MM.1S (cell line): ENCODE data around the gene BFSP1.
A peak's percentile ranks its signal among the peaks of the same experiment; 100 is the strongest.

Experiments used
- DNase-seq: peaks from one replicate; pipeline ENCODE4 v3.0.0-alpha.2; 2015
- H2AFZ ChIP-seq: fragments of 300-600 bp; sonication (generic); 2 replicates; pipeline ENCODE4 v1.6.0; 2016; ENCODE audit warnings: antibody characterized with exemption, low read length
- H3F3A ChIP-seq: fragments of 300-600 bp; sonication (generic); 2 replicates; pipeline ENCODE4 v1.6.1; 2016; ENCODE audit warnings: mild to moderate bottlenecking, antibody characterized with exemption, low read length, moderate library complexity, mixed read lengths; ENCODE audit not compliant: insufficient read depth
- H3K27ac ChIP-seq: fragments of 300-600 bp; sonication (generic); 2 replicates; pipeline ENCODE4 v1.5.1; 2016; ENCODE audit warnings: mild to moderate bottlenecking, low read length
- H3K27me3 ChIP-seq: fragments of 300-600 bp; sonication (generic); replicated peaks from 2 replicates; pipeline ENCODE4 v1.6.0; 2016; ENCODE audit warnings: low read length; ENCODE audit not compliant: insufficient read depth
- H3K36me3 ChIP-seq: fragments of 300-600 bp; sonication (generic); replicated peaks from 2 replicates; pipeline ENCODE4 v1.6.1; 2016; ENCODE audit warnings: mild to moderate bottlenecking, low read length, mixed read lengths; ENCODE audit not compliant: insufficient read depth
- H3K4me1 ChIP-seq: fragments of 300-600 bp; sonication (generic); 2 replicates; pipeline ENCODE4 v1.6.1; 2016; ENCODE audit warnings: low read length, mixed read lengths
- H3K4me2 ChIP-seq: fragments of 300-600 bp; sonication (generic); 2 replicates; pipeline ENCODE4 v1.6.0; 2016; ENCODE audit warnings: low read depth, low read length
- H3K4me3 ChIP-seq: fragments of 300-600 bp; sonication (generic); 2 replicates; pipeline ENCODE4 v1.5.1; 2016; ENCODE audit warnings: low read length, mixed read lengths
- H3K79me2 ChIP-seq: fragments of 300-600 bp; sonication (generic); 2 replicates; pipeline ENCODE4 v1.6.1; 2016; ENCODE audit warnings: mixed run types, low read length, mixed read lengths
- H3K9ac ChIP-seq: fragments of 300-600 bp; sonication (generic); 2 replicates; pipeline ENCODE4 v1.6.1; 2016; ENCODE audit warnings: low read length, mixed read lengths
- H3K9me2 ChIP-seq: fragments of 300-600 bp; sonication (generic); replicated peaks from 2 replicates; pipeline ENCODE4 v1.6.1; 2016; ENCODE audit warnings: mild to moderate bottlenecking, low read length, mixed read lengths; ENCODE audit not compliant: insufficient read depth
- H3K9me3 ChIP-seq: fragments of 300-600 bp; sonication (generic); replicated peaks from 2 replicates; pipeline ENCODE4 v1.6.1; 2016; ENCODE audit warnings: mild to moderate bottlenecking, low read length, mixed read lengths; ENCODE audit not compliant: insufficient read depth
- H4K20me1 ChIP-seq: fragments of 300-600 bp; sonication (generic); 2 replicates; pipeline ENCODE4 v1.6.1; 2016; ENCODE audit warnings: mild to moderate bottlenecking, low read length, moderate library complexity, mixed read lengths; ENCODE audit not compliant: insufficient read depth
- CTCF ChIP-seq: fragments of 300-600 bp; sonication (generic); IDR thresholded peaks from 2 replicates; pipeline ENCODE4 v1.5.1; 2016; ENCODE audit warnings: antibody characterized with exemption, low read length, mixed read lengths
- EZH2 ChIP-seq: fragments of 300-600 bp; sonication (generic); optimal IDR thresholded peaks from 2 replicates; pipeline ENCODE3; 2017; ENCODE audit warnings: low read depth, mild to moderate bottlenecking, antibody characterized with exemption, low read length, mixed read lengths
- EZH2phosphoT487 ChIP-seq: fragments of 300-600 bp; sonication (generic); IDR thresholded peaks from 2 replicates; pipeline ENCODE4 v1.6.1; 2018; ENCODE audit warnings: antibody characterized with exemption, low read length

The BFSP1 gene

GRCh38 chr20:17576215-17576614, 45.0 kb upstream of the BFSP1 start:
- H4K20me1 ChIP-seq: no peaks in the 10 kb centered on the region
- no peaks in the 10 kb centered on the region for H3K27me3 ChIP-seq
- H3K9me3 ChIP-seq: no peaks in the 10 kb centered on the region
- no peak overlapping the region for H2AFZ ChIP-seq
- no peaks in the 10 kb centered on the region for H3K9me2 ChIP-seq
- H3K79me2 ChIP-seq: peaks cover 90% of the 10 kb centered on the region
- no peak overlapping the region for H3K4me3 ChIP-seq
- peaks cover 10% of the 10 kb centered on the region for H3K4me1 ChIP-seq
- H3F3A ChIP-seq: no peaks in the 10 kb centered on the region
- H3K36me3 ChIP-seq: no peaks in the 10 kb centered on the region; the same call in 1 of the 2 replicates
- H3K4me2 ChIP-seq: no peak overlapping the region
- H3K9ac ChIP-seq: no peak overlapping the region
- H3K27ac ChIP-seq: no peak overlapping the region
- DNase-seq: no peak
- TF ChIP-seq EZH2phosphoT487 (no peak), EZH2 (no peak), CTCF (no peak)

GRCh38 chr20:17573463-17573862, 42.3 kb upstream of the BFSP1 start:
- H3K36me3 ChIP-seq: no peaks in the 10 kb centered on the region; the same call in 1 of the 2 replicates
- no peak overlapping the region for H3K4me2 ChIP-seq
- no peaks in the 10 kb centered on the region for H3K9me2 ChIP-seq
- no peaks in the 10 kb centered on the region for H3K9me3 ChIP-seq
- H3K4me3 ChIP-seq: no peak overlapping the region
- no peak for TF ChIP-seq EZH2
- TF ChIP-seq EZH2phosphoT487: no peak
- TF ChIP-seq CTCF: no peak
- no peaks in the 10 kb centered on the region for H3K27me3 ChIP-seq
- peaks cover 78% of the 10 kb centered on the region for H3K79me2 ChIP-seq
- no peaks in the 10 kb centered on the region for H4K20me1 ChIP-seq
- H3K4me1 ChIP-seq: peaks cover 10% of the 10 kb centered on the region
- H3K27ac ChIP-seq: no peak overlapping the region
- no peak overlapping the region for H3K9ac ChIP-seq
- 0 out of 2 replicates have a peak, but pooled peaks cover 6% of the 10 kb centered on the region for H3F3A ChIP-seq
- no peak overlapping the region for H2AFZ ChIP-seq
- DNase-seq: no peak

GRCh38 chr20:17572034-17572638, 41.0 kb upstream of the BFSP1 start:
- DNase-seq: peak; percentile 16
- H3K27ac ChIP-seq: no peak overlapping the region
- peak overlapping the region; percentile 30; the same call in 1 of the 2 replicates for H3K4me2 ChIP-seq
- no peaks in the 10 kb centered on the region for H3K9me3 ChIP-seq
- H3K9ac ChIP-seq: no peak overlapping the region
- H3K9me2 ChIP-seq: no peaks in the 10 kb centered on the region
- no peaks in the 10 kb centered on the region for H3K27me3 ChIP-seq
- TF ChIP-seq EZH2 (no peak), EZH2phosphoT487 (no peak), CTCF (no peak)
- H3K4me1 ChIP-seq: peaks cover 10% of the 10 kb centered on the region
- no peaks in the 10 kb centered on the region; the same call in 1 of the 2 replicates for H3K36me3 ChIP-seq
- no peak overlapping the region for H3K4me3 ChIP-seq
- peaks cover 69% of the 10 kb centered on the region for H3K79me2 ChIP-seq
- H4K20me1 ChIP-seq: no peaks in the 10 kb centered on the region
- 0 out of 2 replicates have a peak, but pooled peaks cover 6% of the 10 kb centered on the region for H3F3A ChIP-seq
- no peak overlapping the region for H2AFZ ChIP-seq
